GM19397 (cell line): ENCODE data around the gene CDH5.
"Not testable (repeated sequence)": the region's sequence is repeated elsewhere in the genome, so short reads cannot be mapped to it uniquely, and the experiment has no call there.

ENCODE experiments used
- ATAC-seq: cut with Tn5 transposase; IDR thresholded peaks from one replicate; pipeline ENCODE4 v1.9.1; 2021; ENCODE audit warnings: mild to moderate bottlenecking, moderate library complexity; ENCODE audit not compliant: unreplicated experiment

CDH5 gene

GRCh38 chr16:66434619-66435430 lies 68.3 kb downstream of the CDH5 start:
- no peak for ATAC-seq

GRCh38 chr16:66435896-66436295 lies 69.4 kb downstream of the CDH5 start:
- ATAC-seq: no peak

- no peak for ATAC-seq
These were observed 71.0 kb downstream of the CDH5 start for GRCh38 chr16:66437391-66437945.

GRCh38 chr16:66438536-66438935 lies 72.0 kb downstream of the CDH5 start:
- no peak for ATAC-seq

GRCh38 chr16:66439051-66439730 lies 72.7 kb downstream of the CDH5 start:
- ATAC-seq: no peak

- no peak for ATAC-seq
These were observed 73.8 kb downstream of the CDH5 start for GRCh38 chr16:66440271-66440802.

- ATAC-seq: no peak
These were observed 74.5 kb downstream of the CDH5 start for GRCh38 chr16:66440970-66441369.

- no peak for ATAC-seq
These were observed 75.3 kb downstream of the CDH5 start for GRCh38 chr16:66441586-66442375.

GRCh38 chr16:66442502-66443268 lies 76.2 kb downstream of the CDH5 start:
- ATAC-seq: no peak

GRCh38 chr16:66443269-66443652 lies 76.8 kb downstream of the CDH5 start:
- ATAC-seq: no peak

GRCh38 chr16:66444049-66444481 lies 77.6 kb downstream of the CDH5 start:
- ATAC-seq: no peak

- ATAC-seq: no peak
These were observed 80.2 kb downstream of the CDH5 start for GRCh38 chr16:66446737-66447136.

- ATAC-seq: no peak
These were observed 81.0 kb downstream of the CDH5 start for GRCh38 chr16:66447491-66447890.

- no peak for ATAC-seq
These were observed 85.1 kb downstream of the CDH5 start for GRCh38 chr16:66451548-66451947.

- ATAC-seq: not testable (repeated sequence)
These were observed 86.7 kb downstream of the CDH5 start for GRCh38 chr16:66453230-66453629.
